HEK293 (cell line): ENCODE measurements around the gene SARS2.
A peak's percentile ranks its signal among the peaks of the same experiment; 100 is the strongest.

Experiments
- CTCF ChIA-PET: fragments of 350-600 bp; formaldehyde crosslinking; extraction: SDS; loops from one replicate; lab custom pipeline; 2021; ENCODE audit warnings: antibody characterized with exemption; lab: Yijun Ruan, JAX
- POLR2A ChIA-PET: fragments of 300-600 bp; formaldehyde crosslinking; extraction: SDS; loops from one replicate; lab custom pipeline; 2020; ENCODE audit warnings: antibody characterized with exemption, inconsistent platforms; lab: Yijun Ruan, JAX
- H3K27ac ChIP-seq: fragments of 200-500 bp; sonication (Bioruptor generic); 2 replicates; pipeline ENCODE4 v1.5.1; 2014; ENCODE audit warnings: low read depth, low read length, control low read depth, inconsistent platforms; ENCODE audit errors: extremely low read depth
- H3K36me3 ChIP-seq, 2 experiments: fragments of 200-500 bp in 1 of 2; sonication (Bioruptor generic) in 1 of 2; 1 replicate in 1 of 2; 2 replicates in 1 of 2; pipeline ENCODE4 v1.5.1; 2014 to 2017; ENCODE audit warnings: inconsistent platforms in 2 of 2, low read length in 2 of 2; ENCODE audit not compliant: control insufficient read depth in 2 of 2, insufficient read depth in 1 of 2
- H3K4me1 ChIP-seq: fragments of 200-500 bp; sonication (Bioruptor generic); 2 replicates; pipeline ENCODE4 v1.5.1; 2014; ENCODE audit warnings: mild to moderate bottlenecking, low read length, inconsistent platforms; ENCODE audit not compliant: control insufficient read depth, insufficient read depth
- H3K4me3 ChIP-seq: 2 replicates; pipeline ENCODE4 v1.5.1; 2011; ENCODE audit warnings: low read depth, mild to moderate bottlenecking, control low read depth, low read length, moderate library complexity
- H3K9me3 ChIP-seq: fragments of 200-500 bp; sonication (Bioruptor generic); 2 replicates; pipeline ENCODE4 v1.5.1; 2014; ENCODE audit warnings: low read depth, low read length, inconsistent platforms; ENCODE audit not compliant: control insufficient read depth, insufficient read depth
- GLI2 ChIP-seq: fragments of 450-650 bp; formaldehyde crosslinking; IDR thresholded peaks from 2 replicates; pipeline ENCODE4; 2017; ENCODE audit warnings: missing biosample characterization, missing genetic modification characterization, low read depth, borderline replicate concordance
- OVOL3 ChIP-seq: fragments of 450-650 bp; formaldehyde crosslinking; IDR thresholded peaks from 2 replicates; pipeline ENCODE4 v1.5.1; 2016; ENCODE audit warnings: missing biosample characterization, missing genetic modification characterization
- PRDM1 ChIP-seq: fragments of 450-650 bp; formaldehyde crosslinking; IDR thresholded peaks from 2 replicates; pipeline ENCODE4; 2016; ENCODE audit warnings: missing biosample characterization, missing genetic modification characterization
- PRDM10 ChIP-seq: fragments of 450-650 bp; formaldehyde crosslinking; IDR thresholded peaks from 2 replicates; pipeline ENCODE4 v1.5.1; 2016; ENCODE audit warnings: missing biosample characterization, missing genetic modification characterization
- YY2 ChIP-seq: fragments of 450-650 bp; formaldehyde crosslinking; IDR thresholded peaks from 2 replicates; pipeline ENCODE4 v1.5.1; 2016; ENCODE audit warnings: missing biosample characterization, missing genetic modification characterization
- ZBTB17 ChIP-seq: fragments of 450-650 bp; formaldehyde crosslinking; IDR thresholded peaks from 2 replicates; pipeline ENCODE4 v1.5.1; 2016; ENCODE audit warnings: missing biosample characterization, missing genetic modification characterization
- ZBTB21 ChIP-seq: fragments of 450-650 bp; formaldehyde crosslinking; IDR thresholded peaks from 2 replicates; pipeline ENCODE4 v1.5.1; 2017; ENCODE audit warnings: missing biosample characterization, missing genetic modification characterization
- ZNF169 ChIP-seq: fragments of 450-650 bp; formaldehyde crosslinking; IDR thresholded peaks from 2 replicates; pipeline ENCODE4 v1.5.1; 2016; ENCODE audit warnings: missing biosample characterization, missing genetic modification characterization
- ZNF19 ChIP-seq: fragments of 450-650 bp; formaldehyde crosslinking; IDR thresholded peaks from 2 replicates; pipeline ENCODE4; 2016; ENCODE audit warnings: missing biosample characterization, missing genetic modification characterization, low read depth
- ZNF24 ChIP-seq: fragments of 450-650 bp; formaldehyde crosslinking; IDR thresholded peaks from 2 replicates; pipeline ENCODE4 v1.5.1; 2016; ENCODE audit warnings: missing biosample characterization, missing genetic modification characterization
- ZNF335 ChIP-seq: fragments of 450-650 bp; formaldehyde crosslinking; conservative IDR thresholded peaks from 2 replicates; pipeline ENCODE4 v1.5.1; 2016; ENCODE audit warnings: missing biosample characterization, missing genetic modification characterization
- ZNF366 ChIP-seq: fragments of 450-650 bp; formaldehyde crosslinking; conservative IDR thresholded peaks from 2 replicates; pipeline ENCODE4 v1.5.1; 2016; ENCODE audit warnings: missing biosample characterization, missing genetic modification characterization
- ZNF654 ChIP-seq: fragments of 450-650 bp; formaldehyde crosslinking; IDR thresholded peaks from 2 replicates; pipeline ENCODE4 v1.5.1; 2016; ENCODE audit warnings: low read depth, missing biosample characterization, missing genetic modification characterization
- ZNF692 ChIP-seq: fragments of 450-650 bp; formaldehyde crosslinking; IDR thresholded peaks from 2 replicates; pipeline ENCODE4 v1.5.1; 2016; ENCODE audit warnings: missing biosample characterization, missing genetic modification characterization
- ZNF791 ChIP-seq: fragments of 450-650 bp; formaldehyde crosslinking; IDR thresholded peaks from 2 replicates; pipeline ENCODE4 v1.5.1; 2016; ENCODE audit warnings: missing biosample characterization, missing genetic modification characterization
- ZNF792 ChIP-seq: fragments of 450-650 bp; formaldehyde crosslinking; IDR thresholded peaks from 2 replicates; pipeline ENCODE4 v1.5.1; 2016; ENCODE audit warnings: missing biosample characterization, missing genetic modification characterization
- ZNF830 ChIP-seq: fragments of 450-650 bp; IDR thresholded peaks from 2 replicates; pipeline ENCODE4 v1.5.0; 2018; ENCODE audit warnings: missing biosample characterization, missing genetic modification characterization, low read depth, mild to moderate bottlenecking, moderate library complexity
- ZSCAN18 ChIP-seq: fragments of 450-650 bp; formaldehyde crosslinking; IDR thresholded peaks from 2 replicates; pipeline ENCODE4 v1.5.1; 2016; ENCODE audit warnings: missing biosample characterization, missing genetic modification characterization
- ZSCAN30 ChIP-seq: fragments of 450-650 bp; IDR thresholded peaks from 2 replicates; pipeline ENCODE4 v1.5.1; 2018; ENCODE audit warnings: missing biosample characterization, mild to moderate bottlenecking, missing genetic modification characterization, moderate library complexity
- ZXDB ChIP-seq: fragments of 450-650 bp; formaldehyde crosslinking; IDR thresholded peaks from 2 replicates; pipeline ENCODE4 v1.5.1; 2016; ENCODE audit warnings: missing biosample characterization, missing genetic modification characterization
- TF ChIP-seq, protein P1 (sequence below): fragments of 450-650 bp; formaldehyde crosslinking; IDR thresholded peaks from 2 replicates; pipeline ENCODE4 v1.5.1; 2016; ENCODE audit warnings: missing biosample characterization, missing genetic modification characterization, low read depth
- TF ChIP-seq, protein P2 (sequence below): fragments of 450-650 bp; formaldehyde crosslinking; IDR thresholded peaks from 2 replicates; pipeline ENCODE4 v1.5.1; 2016; ENCODE audit warnings: missing biosample characterization, missing genetic modification characterization
- TF ChIP-seq, protein P3 (sequence below): fragments of 450-650 bp; formaldehyde crosslinking; IDR thresholded peaks from 2 replicates; pipeline ENCODE4 v1.5.1; 2017; ENCODE audit warnings: missing biosample characterization, missing genetic modification characterization

SARS2 gene

GRCh38 chr19:38900743-38901190 lies 29.8 kb downstream of the SARS2 start:
- CTCF ChIA-PET, result interaction anchor here (0.6 to 4.0 kb wide), 14 partner anchors 11 to 657 kb away, joined by 3 to 63 read pairs (median 3); partner anchors contain the start of genes FAM98C, MRPS12 and SARS2
- no peak overlapping the region; the same call in 1 of the 2 replicates for H3K4me3 ChIP-seq
- H3K9me3 ChIP-seq, result peaks cover 3% of the 10 kb centered on the region; the same call in 1 of the 2 replicates

More at GRCh38 chr19:38900743-38901190, 29.8 kb downstream of the SARS2 start:
- POLR2A ChIA-PET, result interaction anchor here (1.2 to 2.4 kb wide), 11 partner anchors 11 to 253 kb away, joined by 3 to 29 read pairs (median 9); partner anchors contain the start of genes ACTN4, CCER2, MRPS12 and SARS2
- TF ChIP-seq ZNF335 (peak; percentile 73; the same call in 1 of the 2 replicates), ZNF366 (peak; percentile 96), ZSCAN30 (tag by site-specific recombination) (no peak), ZNF19 (tag by site-specific recombination) (no peak), ZNF169 (0 out of 2 replicates have a peak, but pooled peaks have one; percentile 46), YY2 (0 out of 2 replicates have a peak, but pooled peaks have one; percentile 18), ZNF792 (tag by site-specific recombination) (0 out of 2 replicates have a peak, but pooled peaks have one; percentile 32), PRDM10 (peak; percentile 44), PRDM1 (tag by site-specific recombination) (peak; percentile 94), ZNF692 (peak; percentile 25; the same call in 1 of the 2 replicates), ZBTB21 (tag by site-specific recombination) (peak; percentile 66), ZNF830 (no peak), GLI2 (no peak), ZNF791 (tag by site-specific recombination) (peak; percentile 30; the same call in 1 of the 2 replicates), ZNF654 (tag by site-specific recombination) (no peak), OVOL3 (tag by site-specific recombination) (no peak), ZNF24 (0 out of 2 replicates have a peak, but pooled peaks have one; percentile 21), ZSCAN18 (tag by site-specific recombination) (peak; percentile 62; the same call in 1 of the 2 replicates), ZBTB17 (peak; percentile 50; the same call in 1 of the 2 replicates), ZXDB (peak; percentile 10; the same call in 1 of the 2 replicates)
- TF ChIP-seq, protein P1, sequence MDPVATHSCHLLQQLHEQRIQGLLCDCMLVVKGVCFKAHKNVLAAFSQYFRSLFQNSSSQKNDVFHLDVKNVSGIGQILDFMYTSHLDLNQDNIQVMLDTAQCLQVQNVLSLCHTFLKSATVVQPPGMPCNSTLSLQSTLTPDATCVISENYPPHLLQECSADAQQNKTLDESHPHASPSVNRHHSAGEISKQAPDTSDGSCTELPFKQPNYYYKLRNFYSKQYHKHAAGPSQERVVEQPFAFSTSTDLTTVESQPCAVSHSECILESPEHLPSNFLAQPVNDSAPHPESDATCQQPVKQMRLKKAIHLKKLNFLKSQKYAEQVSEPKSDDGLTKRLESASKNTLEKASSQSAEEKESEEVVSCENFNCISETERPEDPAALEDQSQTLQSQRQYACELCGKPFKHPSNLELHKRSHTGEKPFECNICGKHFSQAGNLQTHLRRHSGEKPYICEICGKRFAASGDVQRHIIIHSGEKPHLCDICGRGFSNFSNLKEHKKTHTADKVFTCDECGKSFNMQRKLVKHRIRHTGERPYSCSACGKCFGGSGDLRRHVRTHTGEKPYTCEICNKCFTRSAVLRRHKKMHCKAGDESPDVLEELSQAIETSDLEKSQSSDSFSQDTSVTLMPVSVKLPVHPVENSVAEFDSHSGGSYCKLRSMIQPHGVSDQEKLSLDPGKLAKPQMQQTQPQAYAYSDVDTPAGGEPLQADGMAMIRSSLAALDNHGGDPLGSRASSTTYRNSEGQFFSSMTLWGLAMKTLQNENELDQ, result no peak
- TF ChIP-seq, protein P2, sequence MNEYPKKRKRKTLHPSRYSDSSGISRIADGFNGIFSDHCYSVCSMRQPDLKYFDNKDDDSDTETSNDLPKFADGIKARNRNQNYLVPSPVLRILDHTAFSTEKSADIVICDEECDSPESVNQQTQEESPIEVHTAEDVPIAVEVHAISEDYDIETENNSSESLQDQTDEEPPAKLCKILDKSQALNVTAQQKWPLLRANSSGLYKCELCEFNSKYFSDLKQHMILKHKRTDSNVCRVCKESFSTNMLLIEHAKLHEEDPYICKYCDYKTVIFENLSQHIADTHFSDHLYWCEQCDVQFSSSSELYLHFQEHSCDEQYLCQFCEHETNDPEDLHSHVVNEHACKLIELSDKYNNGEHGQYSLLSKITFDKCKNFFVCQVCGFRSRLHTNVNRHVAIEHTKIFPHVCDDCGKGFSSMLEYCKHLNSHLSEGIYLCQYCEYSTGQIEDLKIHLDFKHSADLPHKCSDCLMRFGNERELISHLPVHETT, result peak; percentile 50; the same call in 1 of the 2 replicates
- TF ChIP-seq, protein P3, sequence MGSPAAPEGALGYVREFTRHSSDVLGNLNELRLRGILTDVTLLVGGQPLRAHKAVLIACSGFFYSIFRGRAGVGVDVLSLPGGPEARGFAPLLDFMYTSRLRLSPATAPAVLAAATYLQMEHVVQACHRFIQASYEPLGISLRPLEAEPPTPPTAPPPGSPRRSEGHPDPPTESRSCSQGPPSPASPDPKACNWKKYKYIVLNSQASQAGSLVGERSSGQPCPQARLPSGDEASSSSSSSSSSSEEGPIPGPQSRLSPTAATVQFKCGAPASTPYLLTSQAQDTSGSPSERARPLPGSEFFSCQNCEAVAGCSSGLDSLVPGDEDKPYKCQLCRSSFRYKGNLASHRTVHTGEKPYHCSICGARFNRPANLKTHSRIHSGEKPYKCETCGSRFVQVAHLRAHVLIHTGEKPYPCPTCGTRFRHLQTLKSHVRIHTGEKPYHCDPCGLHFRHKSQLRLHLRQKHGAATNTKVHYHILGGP, result 0 out of 2 replicates have a peak, but pooled peaks have one; percentile 22
- TF ChIP-seq, all 188 proteins: peak for 16
- H3K27ac ChIP-seq, result peak overlapping the region; percentile 85
- peaks cover 17 to 21% of the 10 kb centered on the region in 2 experiments for H3K36me3 ChIP-seq
- H3K4me1 ChIP-seq, result peaks cover 21% of the 10 kb centered on the region
